HL-60 (cell line): ENCODE data around the gene NF2.

Experiments used
- DNase-seq, 2 experiments: peaks; one replicate each; pipeline ENCODE4 v3.0.0-alpha.2; 2010 to 2020; ENCODE audit warnings: low read depth in 1 of 2, low spot score in 1 of 2
- H3K27ac ChIP-seq: fragments of 250-450 bp; sonication (Bioruptor Pico); replicated peaks from 2 replicates; pipeline ENCODE4 v1.5.1; 2020; ENCODE audit warnings: mild to moderate bottlenecking, moderate library complexity
- H3K27me3 ChIP-seq: fragments of 250-450 bp; sonication (Bioruptor Pico); 2 replicates; pipeline ENCODE4 v1.5.1; 2021; ENCODE audit warnings: mild to moderate bottlenecking, moderate library complexity; ENCODE audit not compliant: insufficient read depth, poor library complexity, severe bottlenecking
- H3K4me3 ChIP-seq: replicated peaks from 2 replicates; pipeline ENCODE4 v1.5.1; 2011; ENCODE audit warnings: mild to moderate bottlenecking, control low read depth, low read length; ENCODE audit not compliant: insufficient read depth
- CTCF ChIP-seq: IDR thresholded peaks from one replicate; pipeline ENCODE4 v1.5.1; 2011; ENCODE audit warnings: low read length, control low read depth, inconsistent platforms; ENCODE audit not compliant: insufficient read depth
- GABPA ChIP-seq: IDR thresholded peaks from 2 replicates; pipeline ENCODE4 v1.6.1; 2012; ENCODE audit warnings: low read depth
- POLR2AphosphoS5 ChIP-seq: IDR thresholded peaks from 2 replicates; pipeline ENCODE4 v1.6.1; 2012; ENCODE audit warnings: low read depth
- REST ChIP-seq: IDR thresholded peaks from 2 replicates; pipeline ENCODE4 v1.6.1; 2012; ENCODE audit warnings: low read depth; ENCODE audit not compliant: insufficient replicate concordance
- SPI1 ChIP-seq: IDR thresholded peaks from 2 replicates; pipeline ENCODE4 v1.6.1; 2012; ENCODE audit warnings: low read depth, mild to moderate bottlenecking, borderline replicate concordance

The NF2 gene

GRCh38 chr22:29717789-29718188 is 114.4 kb downstream of the NF2 start:
- H3K27ac ChIP-seq: no peak overlapping the region
- no peak overlapping the region for H3K4me3 ChIP-seq
- TF ChIP-seq CTCF (no peak), GABPA (no peak), POLR2AphosphoS5 (no peak), SPI1 (no peak), REST (no peak)
- DNase-seq: no peak
- peaks cover 38% of the 10 kb centered on the region for H3K27me3 ChIP-seq

GRCh38 chr22:29718949-29719898 is 115.8 kb downstream of the NF2 start:
- no peak for DNase-seq

More at GRCh38 chr22:29718949-29719898, 115.8 kb downstream of the NF2 start:
- H3K27me3 ChIP-seq: peaks cover 39% of the 10 kb centered on the region
- TF ChIP-seq POLR2AphosphoS5 (no peak), REST (no peak), SPI1 (no peak), GABPA (no peak), CTCF (no peak)
- no peak overlapping the region for H3K27ac ChIP-seq
- H3K4me3 ChIP-seq: no peak overlapping the region
